Middle frontal gyrus (tissue), 1 donor: ENCODE results near the gene KRT6A.
"Not testable (repeated sequence)": the region's sequence is repeated elsewhere in the genome, so short reads cannot be mapped to it uniquely, and the experiment has no call there.

Experiments
- DNase-seq: peaks from one replicate; pipeline ENCODE4 v3.0.0-alpha.2; 2015; ENCODE audit warnings: low spot score; ENCODE audit errors: extremely low spot score

The KRT6A gene

DNA sequence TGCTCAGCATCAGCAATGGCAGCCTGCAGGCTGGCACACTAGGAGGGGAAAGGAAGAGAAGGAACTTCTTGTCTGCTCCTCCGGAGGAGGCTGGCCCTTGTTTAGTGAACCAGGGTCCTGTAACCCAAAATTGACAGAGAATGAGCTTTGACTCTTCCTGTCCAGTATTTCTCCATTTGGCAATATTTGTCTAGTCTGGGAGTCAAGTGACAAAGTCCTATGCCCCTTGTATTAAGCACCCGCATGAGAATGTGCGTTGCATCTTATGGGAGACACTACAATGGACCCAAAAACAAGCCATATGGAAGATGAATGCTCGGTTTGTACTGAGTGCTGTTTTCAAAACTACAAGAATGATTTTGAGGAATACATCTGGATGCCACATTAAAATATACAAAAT is 23.2 kb downstream of the KRT6A start:
- DNase-seq, result no peak

DNA sequence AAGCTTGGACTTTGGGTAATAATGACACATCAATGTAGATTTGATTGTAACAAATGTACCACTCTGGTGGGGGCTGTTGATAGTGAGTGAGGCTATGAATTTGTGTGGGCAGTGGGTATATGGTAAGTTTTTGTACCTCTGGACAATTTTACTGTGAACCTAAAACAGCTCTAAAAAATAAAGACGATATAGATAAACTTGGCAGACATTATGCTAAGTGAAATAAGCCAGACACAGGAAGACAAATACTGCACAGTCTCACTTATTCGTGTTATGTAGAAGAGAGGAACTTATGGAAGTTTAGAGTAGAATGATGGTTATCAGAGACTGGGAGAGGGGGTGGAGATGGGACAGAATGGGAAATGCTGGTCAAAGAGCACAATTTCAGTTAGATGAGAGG is 28.2 kb downstream of the KRT6A start:
- no peak for DNase-seq

GRCh38 chr12:52461693-52462092 is 31.4 kb downstream of the KRT6A start:
- no peak for DNase-seq

GRCh38 chr12:52458861-52459260 is 34.2 kb downstream of the KRT6A start:
- no peak for DNase-seq

- no peak for DNase-seq
These were observed 37.2 kb downstream of the KRT6A start for GRCh38 chr12:52455821-52456220.

- no peak for DNase-seq
These were observed 38.5 kb downstream of the KRT6A start for GRCh38 chr12:52454411-52455201.

DNA sequence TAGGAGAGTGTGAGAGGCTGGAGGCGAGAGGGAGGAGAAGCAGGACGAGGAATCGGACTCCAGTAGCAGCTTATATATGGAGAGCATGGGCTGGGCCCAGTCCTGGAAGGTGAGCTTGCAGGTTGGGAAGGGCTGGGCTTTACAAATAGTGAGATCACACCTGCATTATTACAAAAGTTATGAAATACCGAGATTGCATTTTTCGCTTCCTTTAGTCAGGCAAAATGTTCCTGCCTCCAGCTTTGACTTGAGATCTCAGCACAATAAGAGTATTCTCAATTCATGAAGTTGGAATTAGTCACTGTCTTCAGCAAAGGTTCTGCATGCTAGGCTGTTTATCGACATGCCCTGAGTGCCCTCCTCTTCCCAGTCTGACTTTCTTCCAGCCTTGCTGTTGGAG is 41.0 kb downstream of the KRT6A start, which contains the start of gene KRT6B:
TSS of gene KRT6B (minus strand) at position 46 of the 400 bp plus-strand sequence. CDS start 68 bp downstream, outside the sequence.
- no peak for DNase-seq

DNA sequence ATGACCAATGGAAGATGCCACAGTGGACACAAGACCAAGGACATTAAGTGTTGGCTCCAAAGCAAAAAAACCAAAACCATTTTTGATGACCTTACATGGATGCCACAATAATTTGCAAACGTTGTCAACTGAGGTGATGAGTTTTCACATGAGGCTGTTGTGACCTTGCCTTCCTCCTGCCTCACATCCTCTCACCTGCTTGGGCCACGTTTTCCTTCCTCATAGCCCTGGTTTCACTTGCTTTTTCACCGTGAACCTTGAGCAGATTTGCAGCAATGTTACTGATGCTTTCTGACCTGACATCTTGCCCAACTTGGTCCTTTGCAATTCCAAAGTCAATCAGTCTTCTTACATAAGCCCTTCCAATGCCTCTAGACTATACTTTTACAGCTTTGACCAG is 44.8 kb downstream of the KRT6A start:
- no peak for DNase-seq

- not testable (repeated sequence) for DNase-seq
These were observed 45.9 kb downstream of the KRT6A start for GRCh38 chr12:52447196-52447595.

DNA sequence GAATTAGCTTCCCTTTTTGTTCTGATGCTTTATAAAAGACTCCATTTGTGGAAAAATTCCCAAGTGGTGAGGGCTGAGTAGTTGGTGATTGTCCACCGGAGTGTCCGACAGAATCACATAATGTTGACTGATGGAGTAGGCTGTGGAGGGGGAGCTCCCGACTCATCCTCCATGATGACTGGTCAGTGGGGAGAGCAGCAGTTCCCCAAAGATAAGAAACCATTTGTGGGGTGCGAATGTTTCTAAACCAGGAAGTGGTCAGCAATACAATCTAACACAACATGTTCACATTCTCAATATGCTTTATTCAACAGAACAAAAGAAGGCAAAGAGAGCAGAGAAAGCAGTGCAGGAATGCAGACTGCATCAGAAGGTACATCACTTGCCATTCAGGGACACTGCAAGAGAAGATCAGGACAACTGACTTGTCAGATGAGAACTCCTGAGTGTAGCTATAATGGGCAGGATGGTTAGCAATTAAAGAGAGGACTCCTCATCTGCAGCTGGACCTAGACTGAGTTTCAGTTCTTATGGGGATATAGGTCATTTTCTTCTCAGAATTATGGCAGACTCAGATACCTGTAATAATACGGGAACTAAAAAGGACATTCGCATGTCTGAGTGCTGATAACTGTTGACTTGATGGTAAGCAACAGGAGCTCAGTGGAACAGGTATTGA is 46.6 kb downstream of the KRT6A start:
- no peak for DNase-seq

DNA sequence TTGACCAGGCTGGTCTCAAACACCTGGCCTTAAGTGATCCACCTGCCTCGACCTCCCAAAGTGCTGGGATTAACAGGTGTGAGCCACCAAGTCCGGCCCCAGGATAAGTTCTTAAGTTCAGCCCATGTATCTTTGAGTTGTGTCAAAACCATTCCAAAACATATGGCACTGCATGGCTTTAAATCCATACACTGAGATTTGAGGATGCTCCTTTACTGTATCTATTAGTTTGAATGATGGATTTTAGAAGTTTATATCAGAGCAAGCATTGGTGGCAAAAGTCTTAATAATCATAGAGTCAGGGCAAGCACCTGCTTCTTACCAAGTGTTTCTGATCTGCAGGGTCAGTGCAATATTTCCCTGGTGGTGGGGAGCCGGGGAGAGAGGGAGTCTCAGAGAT is 47.2 kb downstream of the KRT6A start:
- DNase-seq, result no peak

- no peak for DNase-seq
These were observed 48.1 kb downstream of the KRT6A start for GRCh38 chr12:52444647-52445595.

DNA sequence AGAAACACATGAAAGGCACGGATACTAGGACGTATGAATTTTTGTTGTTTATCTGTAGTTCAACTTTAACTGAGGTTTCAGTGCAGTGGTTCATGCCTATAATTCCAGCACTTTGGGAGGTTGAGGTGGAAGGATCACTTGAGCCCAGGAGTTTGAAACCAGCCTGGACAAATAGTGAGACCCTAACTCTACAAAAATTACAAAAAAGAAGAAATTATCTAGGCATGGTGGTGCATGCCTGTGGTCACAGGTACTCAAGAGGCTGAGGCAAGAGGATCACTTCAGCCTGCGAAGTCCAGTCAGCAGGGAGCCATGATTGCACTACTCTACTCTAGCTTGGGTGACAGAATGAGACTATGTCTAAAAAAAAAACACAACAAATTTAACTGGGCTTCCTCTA is 49.1 kb downstream of the KRT6A start:
- DNase-seq, result no peak

DNA sequence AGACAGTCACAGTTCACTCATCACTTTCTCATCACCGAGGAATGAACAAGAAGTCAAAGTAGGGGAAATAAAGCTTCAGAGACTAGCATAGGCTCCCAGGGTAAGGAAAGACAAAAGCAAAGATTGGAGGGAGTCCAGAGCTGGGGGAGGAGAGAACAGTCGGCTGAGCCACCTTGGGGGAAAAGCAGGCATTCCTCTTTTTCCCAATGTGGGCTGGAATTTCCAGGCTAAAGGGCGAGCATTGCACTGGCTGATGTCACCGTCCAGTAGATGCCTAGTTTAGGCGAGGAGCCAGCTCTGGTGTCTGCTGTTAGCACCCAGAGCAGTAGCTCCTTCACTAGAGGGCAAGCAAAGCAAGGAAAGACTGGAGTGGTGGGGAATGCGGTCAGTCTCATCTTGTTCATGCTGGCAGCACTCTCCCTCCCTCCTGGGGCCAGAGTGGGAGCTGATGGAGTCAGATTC is 50.4 kb downstream of the KRT6A start:
- no peak for DNase-seq

DNA sequence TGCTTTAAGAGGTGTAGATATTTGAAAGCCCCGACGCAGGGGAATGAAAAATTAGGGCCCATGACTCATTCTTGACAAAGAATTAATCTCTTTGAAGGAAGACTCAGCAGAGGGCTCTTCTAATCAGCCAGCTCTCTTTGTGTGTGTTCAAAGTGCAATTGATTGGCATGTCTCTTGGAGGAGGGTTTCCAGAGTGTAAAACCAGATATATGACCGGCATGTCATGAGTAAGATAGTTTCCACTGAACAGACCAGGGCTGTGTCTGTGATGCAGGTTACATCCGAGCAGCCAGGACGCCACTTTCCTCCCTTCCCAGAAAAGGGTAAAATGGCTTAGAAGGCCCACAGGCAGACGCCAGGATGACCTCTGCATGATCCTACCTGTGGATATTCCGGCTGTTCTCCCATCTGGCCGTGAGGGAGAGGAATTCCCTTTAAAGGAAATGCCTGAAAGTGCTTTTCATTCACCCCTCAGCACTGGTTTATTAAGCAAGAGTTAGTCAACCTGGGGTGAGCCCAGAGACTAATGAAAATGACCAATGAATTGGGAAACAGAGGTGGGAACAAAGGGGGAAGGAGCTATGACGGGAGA is 51.6 kb downstream of the KRT6A start:
- no peak for DNase-seq

DNA sequence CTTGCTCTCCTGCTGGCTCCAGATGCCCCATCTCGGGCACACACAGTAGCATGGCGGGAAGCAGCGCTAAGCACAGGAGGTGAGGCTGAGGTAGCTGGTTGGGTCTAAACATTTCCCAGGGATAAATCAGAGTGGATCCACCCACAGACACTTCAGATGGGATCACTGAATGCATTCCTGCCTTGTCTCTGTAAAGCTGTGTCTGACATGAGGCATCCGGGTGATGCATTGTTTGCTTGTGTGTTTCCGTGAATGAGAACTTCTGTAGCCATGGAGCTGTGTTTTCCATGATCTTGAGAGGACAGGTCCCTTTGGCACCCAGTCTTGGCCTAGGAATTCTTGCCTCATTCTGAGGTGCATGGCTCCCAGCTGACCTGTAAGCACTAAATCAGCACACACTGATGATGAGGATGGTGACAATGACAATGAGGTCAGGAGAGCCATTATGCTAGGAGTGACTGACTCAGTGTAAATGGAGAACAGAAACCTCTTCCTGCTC is 52.2 kb downstream of the KRT6A start:
- DNase-seq, result no peak

- DNase-seq, result no peak
These were observed 53.2 kb downstream of the KRT6A start for GRCh38 chr12:52439845-52440244.

GRCh38 chr12:52439420-52439819 is 53.6 kb downstream of the KRT6A start:
- DNase-seq, result no peak

DNA sequence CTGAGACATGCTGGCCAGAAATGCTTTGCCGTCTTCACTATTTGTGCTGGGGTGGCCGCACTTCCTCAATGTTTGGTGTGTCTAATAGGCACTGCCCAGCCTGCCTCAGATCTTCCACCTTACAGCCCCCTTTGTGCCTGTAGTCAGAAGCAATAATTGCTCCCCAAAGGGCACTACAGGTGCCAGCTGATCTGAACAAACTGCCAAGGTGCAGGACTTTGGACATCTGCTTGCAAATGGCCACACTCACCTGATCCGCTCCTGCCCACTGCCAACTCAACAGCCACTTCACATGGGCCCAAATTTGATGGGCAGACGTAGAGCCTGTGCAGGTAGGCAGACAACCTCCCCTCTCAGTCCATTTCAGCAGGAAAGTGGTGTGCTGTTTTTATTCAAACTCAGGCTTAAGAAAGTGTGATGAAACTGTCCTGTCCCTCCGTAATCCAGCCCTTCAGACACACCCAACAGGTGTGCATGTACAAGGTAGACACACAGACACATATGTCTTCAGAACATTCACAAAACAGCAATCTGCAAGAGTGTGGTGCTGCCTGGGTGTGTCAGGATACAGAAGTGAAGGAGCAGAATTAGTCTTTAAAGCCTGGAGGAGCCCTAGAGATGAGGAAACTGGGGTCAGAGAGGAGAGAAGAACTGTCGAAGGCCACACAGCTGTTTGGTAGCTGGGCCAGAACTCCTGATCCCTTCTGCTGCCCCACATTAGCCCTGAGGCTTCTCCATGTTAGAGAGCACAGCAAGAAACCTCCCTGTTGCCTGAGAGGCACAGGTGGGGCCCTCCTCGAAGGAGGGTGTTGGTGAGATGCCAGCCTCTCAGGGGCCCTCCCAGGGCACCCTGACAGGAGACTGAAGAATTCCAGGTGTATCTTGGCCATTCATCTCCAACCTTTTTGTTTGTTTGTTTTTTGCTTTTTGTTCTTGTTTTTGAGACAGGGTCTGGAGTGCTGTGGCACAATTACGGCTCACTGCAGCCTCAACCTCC is 54.5 kb downstream of the KRT6A start:
- no peak for DNase-seq

GRCh38 chr12:52437508-52437907 is 55.5 kb downstream of the KRT6A start:
- DNase-seq, result no peak
